Gastrocnemius medialis (tissue), 4 donors: Measurements from ENCODE around the gene SAMD3. TPM values are rescaled to one million over a fixed set of nuclear protein-coding genes. Genes with fewer than 3 reads are reported as not detected.

Experiments
- ATAC-seq, 2 donors: fragments of 150-250 bp; one replicate each; pipeline ENCODE4 v1.9.1; 2016
- DNase-seq, 2 donors: peaks; one replicate each; pipeline ENCODE4 v3.0.0-alpha.2; 2019
- H3K27ac ChIP-seq, 4 donors: fragments of 200-600 bp; sonication (generic); 1 replicate in 1 of 4; 2 replicates in 3 of 4; pipeline ENCODE4 v1.5.1; 2016 to 2018; ENCODE audit warnings: mild to moderate bottlenecking in 2 of 4, moderate library complexity in 1 of 4
- H3K27me3 ChIP-seq, 3 donors: fragments of 200-600 bp; sonication (generic) in 2 of 3; 1 replicate in 1 of 3; 2 replicates in 2 of 3; pipeline versions ENCODE4 v1.5.1 to v1.6.0; 2016 to 2019; ENCODE audit warnings: mild to moderate bottlenecking in 1 of 3, moderate library complexity in 1 of 3
- H3K36me3 ChIP-seq, 2 donors: fragments of 200-600 bp; sonication (generic) in 1 of 2; one replicate each; pipeline ENCODE4 v1.5.1; 2017 to 2018
- H3K4me1 ChIP-seq, 2 donors: fragments of 200-600 bp; sonication (generic) in 1 of 2; one replicate each; pipeline ENCODE4 v1.5.1; 2016 to 2017; ENCODE audit warnings: mild to moderate bottlenecking in 2 of 2
- H3K4me3 ChIP-seq, 4 donors: fragments of 200-600 bp; sonication (generic) in 3 of 4; 1 replicate in 1 of 4; 2 replicates in 3 of 4; pipeline ENCODE4 v1.5.1; 2016 to 2019; ENCODE audit warnings: mild to moderate bottlenecking in 2 of 4
- H3K9me3 ChIP-seq, 3 donors: fragments of 200-600 bp; sonication (generic) in 2 of 3; 1 replicate in 1 of 3; 2 replicates in 2 of 3; pipeline ENCODE4 v1.5.1; 2016 to 2019
- CTCF ChIP-seq, 5 experiments: fragments of 450-650 bp in 3 of 5; fragments of 200-600 bp in 2 of 5; sonication (generic) in 2 of 5; IDR thresholded peaks in 4 of 5; conservative IDR thresholded peaks in 1 of 5; 1 replicate in 4 of 5; 2 replicates in 1 of 5; pipeline ENCODE4 v1.5.1; 2016 to 2019; ENCODE audit warnings: antibody characterized with exemption in 5 of 5, mild to moderate bottlenecking in 3 of 5, moderate library complexity in 3 of 5
- POLR2A ChIP-seq, 2 donors: fragments of 450-650 bp; IDR thresholded peaks; one replicate each; pipeline ENCODE4 v1.6.1; 2017; ENCODE audit warnings: antibody characterized with exemption in 2 of 2, mild to moderate bottlenecking in 2 of 2, moderate library complexity in 2 of 2
- in situ Hi-C, 4 donors: fragments of 200-750 bp; cut with MboI; loops; one replicate each; pipeline versions ENCODE4 v1.15.0 to v1.8.0; 2017; ENCODE audit warnings: low sequenced_read_pairs in 4 of 4
- intact Hi-C: fragments of 100-400 bp; cut with DNase I; formaldehyde crosslinking; loops from one replicate; pipeline ENCODE4 v1.15.1; 2023; ENCODE audit warnings: low total_unique reads
- total RNA-seq, 4 donors: library from RNA; depleted of rRNA; stranded (reverse); fragments of >200 nt; gene quantifications; one replicate each; pipeline versions ENCODE4 v1.1.0 to v1.2.3, GENCODE V29; 2016

Gene SAMD3
- total RNA-seq, 4 donors from 2014 or later, result not detected

GRCh38 chr6:130105996-130106704 is 116.6 kb downstream of the SAMD3 start:
- intact Hi-C loops, result no loop called here
- Histone ChIP-seq H3K36me3 (no peaks in the 10 kb centered on the region), H3K4me3 (no peak overlapping the region), H3K27me3 (no peaks in the 10 kb centered on the region), H3K4me1 (no peaks in the 10 kb centered on the region), H3K27ac (no peak overlapping the region), H3K9me3 (no peaks in the 10 kb centered on the region)
- ATAC-seq (no peak), DNase-seq (no peak)
- no peak for TF ChIP-seq POLR2A (IDR thresholded peaks at IDR 0.05)
- TF ChIP-seq CTCF (IDR thresholded peaks at IDR 0.05 in 4 of 5, conservative IDR thresholded peaks at IDR 0.05 in 1 of 5), result no peak
- in situ Hi-C loops, result no loop called here

- Histone ChIP-seq H3K27ac (no peak overlapping the region), H3K4me1 (no peaks in the 10 kb centered on the region), H3K9me3 (no peaks in the 10 kb centered on the region), H3K4me3 (no peak overlapping the region), H3K36me3 (peaks cover 0 to 7% of the 10 kb centered on the region in 2 donors), H3K27me3 (no peaks in the 10 kb centered on the region)
- ATAC-seq (no peak), DNase-seq (no peak)
- intact Hi-C loops, result no loop called here
- TF ChIP-seq POLR2A (IDR thresholded peaks at IDR 0.05), result no peak
- TF ChIP-seq CTCF (IDR thresholded peaks at IDR 0.05 in 4 of 5, conservative IDR thresholded peaks at IDR 0.05 in 1 of 5), result no peak
- in situ Hi-C loops, result no loop called here
These were observed 123.6 kb downstream of the SAMD3 start for GRCh38 chr6:130099119-130099518.

- no peak for ATAC-seq
- intact Hi-C loops, result no loop called here
- TF ChIP-seq CTCF (IDR thresholded peaks at IDR 0.05 in 4 of 5, conservative IDR thresholded peaks at IDR 0.05 in 1 of 5), result no peak
- TF ChIP-seq POLR2A (IDR thresholded peaks at IDR 0.05), result no peak
- no peaks in the 10 kb centered on the region for H3K9me3 ChIP-seq
- in situ Hi-C loops, result no loop called here
- no peak overlapping the region for H3K27ac ChIP-seq
- no peaks in the 10 kb centered on the region for H3K27me3 ChIP-seq
- H3K4me1 ChIP-seq, result no peaks in the 10 kb centered on the region
- peaks cover 0 to 8% of the 10 kb centered on the region in 2 donors for H3K36me3 ChIP-seq
- DNase-seq, result no peak
- H3K4me3 ChIP-seq, result no peak overlapping the region
These were observed 124.4 kb downstream of the SAMD3 start for GRCh38 chr6:130098317-130098716.

Other genes starting within 250 kb of the SAMD3 start
- gene L3MBTL3, start 204.4 kb downstream of the SAMD3 start, total RNA-seq, result 1 to 10 TPM; 2.1 to 6.1 (median 5.9) TPM
- under 1 TPM in 2 of 4 donors, not detected in 2; 0.16 to 0.29 TPM for gene TMEM200A, start 143.1 kb upstream of the SAMD3 start, total RNA-seq